Measurements from ENCODE around the gene SCN3A. TPM values are rescaled to one million over a fixed set of nuclear protein-coding genes. Genes with fewer than 3 reads are reported as not detected.

The SCN3A gene
- total and polyA plus RNA-seq, 2 of the 4 experiments (the other 2 are of a cell fraction), result 0.26 to 0.90 TPM

DNA sequence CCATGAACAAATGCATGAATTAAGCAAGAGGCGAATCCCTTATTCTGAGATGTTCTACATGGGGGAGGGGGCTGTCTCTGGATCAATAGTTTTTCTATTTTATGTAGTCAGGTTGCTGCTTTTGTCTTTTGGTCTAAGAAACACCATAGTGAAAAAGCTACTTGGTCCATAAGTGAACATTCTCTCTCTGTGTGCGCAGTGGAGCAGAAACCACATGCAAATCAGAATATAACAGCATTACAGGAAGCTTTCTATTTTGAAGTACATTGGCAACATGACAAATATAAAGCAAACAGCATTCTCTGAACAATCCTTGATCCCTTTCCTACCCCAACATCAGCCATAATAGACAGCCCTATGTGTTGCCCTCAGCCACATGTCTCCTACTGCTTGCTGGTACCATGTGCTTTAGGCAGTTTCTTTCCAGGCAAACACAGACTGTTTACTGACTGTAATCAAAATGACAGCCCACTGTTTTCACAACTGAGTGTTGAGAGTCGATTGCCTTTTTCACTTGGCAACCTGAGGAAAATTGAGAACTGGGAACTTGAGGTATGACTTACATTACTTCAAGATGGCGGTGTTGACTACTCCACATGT, 10.6 kb downstream of the SCN3A start:
- DNase-seq, result no peak
- dilution Hi-C loops (cut with HindIII; ENCODE audit: low sequenced_read_pairs, unreplicated experiment), result no loop called here
- no peak for ATAC-seq (ENCODE audit: low read depth)
- no peak overlapping the region for H4K91ac ChIP-seq (ENCODE audit: insufficient read depth, low read depth, low read length)
- no peak overlapping the region for H3K4me3 ChIP-seq (ENCODE audit: insufficient read depth, low read depth, low read length)
- H4K20me1 ChIP-seq (ENCODE audit: insufficient read depth, low read length), result no peaks in the 10 kb centered on the region
- H3K14ac ChIP-seq (replicated peaks; ENCODE audit: low read depth, low read length), result no peak overlapping the region
- BruUV-seq (replicated peaks), result no TSS peak
- no peak overlapping the region for H2AFZ ChIP-seq (replicated peaks; ENCODE audit: low read length, poor library complexity)
- no peaks in the 10 kb centered on the region for H3K9me3 ChIP-seq (ENCODE audit: control insufficient read depth, insufficient read depth, low read length)
- no peak overlapping the region for H3K56ac ChIP-seq (ENCODE audit: extremely low read depth, insufficient read depth, low read length)
- WGBS, 2 experiments (ENCODE audit: extremely low coverage in 2 of 2, insufficient read length in 1 of 2), result 83% methylated on average over 1 of the region's 4 CpGs; no CpG with 5 or more reads in 1 of the 2 experiments
- no peak overlapping the region for H2BK5ac ChIP-seq (ENCODE audit: low read depth, low read length, poor library complexity, severe bottlenecking)
- H3K23ac ChIP-seq (ENCODE audit: low read depth, low read length), result no peak overlapping the region
- H3K27me3 ChIP-seq (ENCODE audit: control insufficient read depth, insufficient read depth, low read length), result no peaks in the 10 kb centered on the region
- H3K18ac ChIP-seq (ENCODE audit: low read depth, low read length), result no peak overlapping the region
- no peak overlapping the region for H3K27ac ChIP-seq (ENCODE audit: insufficient read depth, low read length)
- H2BK15ac ChIP-seq (ENCODE audit: low read depth, low read length), result no peak overlapping the region
- H3K4me1 ChIP-seq (ENCODE audit: control insufficient read depth, insufficient read depth, low read length), result no peaks in the 10 kb centered on the region
- no peak overlapping the region for H4K8ac ChIP-seq (ENCODE audit: low read depth in 2 of 2, low read length in 2 of 2)
- CTCF ChIA-PET, result interaction anchor here (0.5 kb wide), 1 partner anchor 10 kb away, joined by 3 read pairs; the partner anchor contains the start of gene SCN3A
- intact Hi-C loops (cut with micrococcal nuclease), result no loop called here
- H3K36me3 ChIP-seq (ENCODE audit: control insufficient read depth, insufficient read depth, low read length), result no peaks in the 10 kb centered on the region
- TF ChIP-seq CEBPB (IDR thresholded peaks at IDR 0.05; ENCODE audit: low read depth, low read length) (no peak), CHD1 (IDR thresholded peaks at IDR 0.05; ENCODE audit: low read depth, low read length) (no peak), RCOR1 (IDR thresholded peaks at IDR 0.05; ENCODE audit: insufficient replicate concordance, low read length) (no peak), SMC3 (IDR thresholded peaks at IDR 0.05; ENCODE audit: low read depth, low read length) (no peak), RAD21 (IDR thresholded peaks at IDR 0.05; ENCODE audit: low read length) (no peak), MAFK (IDR thresholded peaks at IDR 0.05; ENCODE audit: low read depth, low read length) (no peak), BHLHE40 (IDR thresholded peaks at IDR 0.05; ENCODE audit: low read depth, low read length) (no peak), NFE2L2 (IDR thresholded peaks at IDR 0.05; ENCODE audit: low read depth, low read length) (no peak), POLR2A (IDR thresholded peaks at IDR 0.05; ENCODE audit: low read depth, low read length) (no peak), CTCF (conservative IDR thresholded peaks at IDR 0.05; ENCODE audit: low read depth, low read length) (no peak), USF2 (IDR thresholded peaks at IDR 0.05; ENCODE audit: low read depth, low read length) (no peak), MAZ (IDR thresholded peaks at IDR 0.05; ENCODE audit: borderline replicate concordance, low read depth, low read length) (no peak), MXI1 (IDR thresholded peaks at IDR 0.05; ENCODE audit: borderline replicate concordance, low read depth, low read length) (no peak), FOS (IDR thresholded peaks at IDR 0.05; ENCODE audit: low read depth, low read length) (no peak)
- TF ChIP-seq, protein P1, sequence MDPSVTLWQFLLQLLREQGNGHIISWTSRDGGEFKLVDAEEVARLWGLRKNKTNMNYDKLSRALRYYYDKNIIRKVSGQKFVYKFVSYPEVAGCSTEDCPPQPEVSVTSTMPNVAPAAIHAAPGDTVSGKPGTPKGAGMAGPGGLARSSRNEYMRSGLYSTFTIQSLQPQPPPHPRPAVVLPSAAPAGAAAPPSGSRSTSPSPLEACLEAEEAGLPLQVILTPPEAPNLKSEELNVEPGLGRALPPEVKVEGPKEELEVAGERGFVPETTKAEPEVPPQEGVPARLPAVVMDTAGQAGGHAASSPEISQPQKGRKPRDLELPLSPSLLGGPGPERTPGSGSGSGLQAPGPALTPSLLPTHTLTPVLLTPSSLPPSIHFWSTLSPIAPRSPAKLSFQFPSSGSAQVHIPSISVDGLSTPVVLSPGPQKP (IDR thresholded peaks at IDR 0.05; ENCODE audit: borderline replicate concordance, low read depth, low read length), result no peak
- no peak overlapping the region for H2BK120ac ChIP-seq (ENCODE audit: low read depth, low read length)
- no peak overlapping the region for H3K9ac ChIP-seq (ENCODE audit: low read depth, low read length)
- H3K4ac ChIP-seq (ENCODE audit: low read depth, low read length), result no peak overlapping the region
- H3K79me1 ChIP-seq (ENCODE audit: low read depth in 1 of 2, low read length in 2 of 2), result no peaks in the 10 kb centered on the region
- H2AK9ac ChIP-seq (replicated peaks; ENCODE audit: low read depth, low read length, poor library complexity), result no peak overlapping the region
- no peak overlapping the region for H2BK20ac ChIP-seq (ENCODE audit: low read depth, low read length)
- H3K4me2 ChIP-seq (ENCODE audit: low read depth, low read length), result no peak overlapping the region
- no peak overlapping the region for H2AK5ac ChIP-seq (ENCODE audit: low read depth, low read length)
- POLR2A ChIA-PET (ENCODE audit: unreplicated experiment), result no interaction called here
- H3K9me1 ChIP-seq (ENCODE audit: insufficient read depth, low read length), result no peaks in the 10 kb centered on the region
- H4K5ac ChIP-seq (ENCODE audit: low read depth, low read length), result no peak overlapping the region
- in situ Hi-C loops (cut with MboI; ENCODE audit: low sequenced_read_pairs), result loop anchor here (25.0 kb wide), 1 partner anchor 456 kb away; no protein-coding TSS in a partner anchor

All from IMR-90 (cell line).